HG03460 (cell line): Measurements from ENCODE around the gene ATG9A.
"Not testable (repeated sequence)": the region's sequence is repeated elsewhere in the genome, so short reads cannot be mapped to it uniquely, and the experiment has no call there.

Experiments used
- ATAC-seq: cut with Tn5 transposase; IDR thresholded peaks from one replicate; pipeline ENCODE4 v1.9.1; 2021; ENCODE audit not compliant: unreplicated experiment

The ATG9A gene

GRCh38 chr2:219206328-219207133 lies 22.9 kb downstream of the ATG9A start, which contains the start of gene ZFAND2B:
Gene ZFAND2B (plus strand): TSS chr2:219206782. CDS start chr2:219206988, 206 bp downstream.
- peak; percentile 97 for ATAC-seq

- ATAC-seq = no peak
These were observed 23.5 kb downstream of the ATG9A start for GRCh38 chr2:219205981-219206327.

DNA sequence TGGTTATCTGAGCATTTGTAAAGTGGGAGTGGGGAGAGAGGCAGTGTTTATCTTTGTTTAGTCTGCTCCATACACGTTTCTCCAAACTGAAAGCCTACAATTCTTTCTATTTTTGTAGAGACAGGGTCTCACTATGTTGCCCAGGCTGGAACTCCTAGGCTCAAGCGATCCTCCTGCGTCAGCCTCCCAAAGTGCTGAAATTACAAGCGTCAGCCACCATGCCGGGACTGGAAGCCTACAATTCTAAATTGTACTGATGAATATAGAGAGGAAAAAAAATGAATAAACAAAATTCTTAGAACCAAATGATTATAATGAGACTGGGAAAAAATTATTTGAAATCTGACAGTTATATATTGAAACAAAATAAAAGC lies 24.3 kb downstream of the ATG9A start:
- ATAC-seq = no peak

DNA sequence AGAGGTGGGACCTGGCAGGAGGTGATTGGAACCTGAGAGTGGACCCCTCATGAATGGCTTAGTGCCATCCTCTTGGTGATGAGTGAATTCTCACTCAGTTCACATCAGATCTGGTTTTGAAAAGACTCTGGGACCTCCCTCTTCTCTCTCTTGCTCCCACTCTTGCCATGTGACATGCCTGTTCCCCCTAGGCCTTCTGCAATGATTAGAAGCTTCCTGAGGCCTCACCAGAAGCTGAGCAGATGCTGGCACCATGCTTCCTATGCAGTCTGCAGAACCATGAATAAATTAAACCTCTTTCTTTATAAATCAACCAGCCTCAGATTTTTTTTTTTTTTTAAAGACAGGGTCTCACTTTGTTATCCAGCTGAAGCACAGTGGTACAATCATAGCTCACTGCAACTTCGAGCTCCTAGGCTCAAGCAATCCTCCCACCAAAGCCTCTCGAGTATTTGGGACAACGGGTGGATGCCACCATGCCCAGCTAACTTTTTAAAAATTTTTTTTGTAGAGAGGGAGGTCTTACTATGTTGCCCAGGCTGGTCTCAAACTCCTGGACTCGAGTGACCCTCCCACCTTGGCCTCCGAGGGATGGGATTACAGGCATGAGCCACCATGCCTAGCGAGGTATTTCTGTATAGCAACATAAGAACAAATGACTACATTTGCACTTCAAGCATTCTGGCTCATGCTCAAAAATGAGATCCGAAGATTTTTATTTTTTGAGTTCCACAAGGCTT lies 24.8 kb downstream of the ATG9A start:
- no peak for ATAC-seq

- not testable (repeated sequence) for ATAC-seq
These were observed 28.1 kb downstream of the ATG9A start for GRCh38 chr2:219201331-219201730.

GRCh38 chr2:219200502-219201326 lies 28.7 kb downstream of the ATG9A start:
- not testable (repeated sequence) for ATAC-seq

DNA sequence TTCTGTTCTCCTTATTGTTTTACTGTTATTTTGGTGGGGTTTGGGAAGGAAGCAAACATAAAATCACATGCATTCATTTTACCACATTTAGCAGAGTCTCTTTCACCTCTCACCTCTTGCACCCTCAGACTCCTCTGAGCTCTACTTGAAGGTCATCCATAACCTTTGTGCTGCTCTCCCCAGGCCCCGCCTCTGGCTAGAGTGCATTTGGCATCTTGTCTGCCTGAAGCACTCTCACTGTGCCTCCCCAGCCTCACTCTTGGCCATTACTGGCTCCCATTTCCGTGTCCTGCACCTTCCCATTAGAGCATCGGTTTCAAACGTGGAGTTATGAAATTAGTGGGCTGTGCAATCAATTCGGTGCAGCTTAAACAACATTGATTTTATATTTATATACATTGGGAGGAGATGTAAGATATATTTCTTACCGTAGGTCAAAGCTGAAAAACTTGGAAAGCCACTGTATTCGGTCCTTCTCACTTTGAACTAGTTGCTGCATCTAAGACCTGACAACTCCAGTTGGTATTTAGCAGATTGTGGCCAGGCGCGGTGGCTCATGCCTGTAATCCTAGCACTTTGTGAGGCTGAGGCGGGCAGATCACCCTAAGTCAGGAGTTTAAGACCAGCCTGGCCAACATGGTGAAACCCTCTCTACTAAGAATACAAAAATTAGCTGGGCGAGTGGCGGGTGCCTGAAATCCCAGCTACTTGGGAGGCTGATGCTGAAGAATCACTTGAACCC lies 29.8 kb downstream of the ATG9A start:
- ATAC-seq = no peak

GRCh38 chr2:219198974-219199373 lies 30.5 kb downstream of the ATG9A start:
- no peak for ATAC-seq

- no peak for ATAC-seq
These were observed 32.0 kb downstream of the ATG9A start for GRCh38 chr2:219197388-219197787.

- ATAC-seq = no peak
These were observed 42.5 kb downstream of the ATG9A start for GRCh38 chr2:219186754-219187456.

DNA sequence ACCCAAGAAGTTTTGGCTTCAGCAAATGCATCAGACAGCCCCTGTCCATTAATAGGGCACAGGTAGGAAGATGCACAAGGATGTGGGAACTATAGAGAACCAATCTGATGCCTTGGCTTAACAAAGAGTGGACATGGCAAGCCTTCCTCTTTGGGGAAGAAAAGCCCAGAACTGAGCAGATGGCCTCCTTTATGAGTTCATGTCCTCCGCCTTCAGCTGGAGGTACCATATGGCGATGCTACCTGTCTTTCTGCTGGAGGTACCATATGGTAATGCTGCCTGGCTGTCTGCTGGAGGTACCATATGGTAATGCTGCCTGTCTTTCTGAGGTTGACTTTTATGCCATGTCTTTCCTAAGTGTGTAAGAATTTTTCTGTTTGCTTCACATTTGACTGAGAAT lies 45.3 kb downstream of the ATG9A start:
- ATAC-seq = no peak

DNA sequence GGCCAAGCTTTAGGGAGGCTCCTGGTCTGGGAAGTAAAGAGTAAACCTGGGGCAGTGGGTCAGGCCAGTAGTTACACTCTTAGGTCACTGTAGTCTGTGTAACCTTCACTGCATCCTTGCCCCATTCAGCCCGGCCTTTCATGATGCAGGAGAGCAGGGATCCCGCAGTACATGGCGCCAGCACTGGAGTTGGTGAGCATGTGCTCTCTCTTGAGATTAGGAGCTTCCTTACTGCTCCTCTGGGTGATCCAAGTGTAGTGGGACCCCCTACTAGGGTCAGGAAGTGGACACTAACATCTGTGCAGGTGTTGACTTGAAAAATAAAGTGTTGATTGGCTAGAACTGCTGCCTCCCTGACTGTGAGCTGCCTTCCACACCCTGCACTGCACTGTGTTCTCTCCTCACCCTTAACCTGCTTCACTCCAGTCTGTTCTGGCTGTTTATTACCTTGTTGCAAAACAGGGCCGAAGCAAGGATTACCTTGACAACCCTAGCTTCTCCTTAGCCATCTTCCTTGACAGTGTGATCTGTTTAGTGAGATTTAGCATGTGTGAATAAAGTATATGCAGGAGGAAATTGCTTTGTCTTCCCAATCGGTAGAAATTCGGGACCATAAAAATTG lies 46.2 kb downstream of the ATG9A start:
- ATAC-seq = no peak

DNA sequence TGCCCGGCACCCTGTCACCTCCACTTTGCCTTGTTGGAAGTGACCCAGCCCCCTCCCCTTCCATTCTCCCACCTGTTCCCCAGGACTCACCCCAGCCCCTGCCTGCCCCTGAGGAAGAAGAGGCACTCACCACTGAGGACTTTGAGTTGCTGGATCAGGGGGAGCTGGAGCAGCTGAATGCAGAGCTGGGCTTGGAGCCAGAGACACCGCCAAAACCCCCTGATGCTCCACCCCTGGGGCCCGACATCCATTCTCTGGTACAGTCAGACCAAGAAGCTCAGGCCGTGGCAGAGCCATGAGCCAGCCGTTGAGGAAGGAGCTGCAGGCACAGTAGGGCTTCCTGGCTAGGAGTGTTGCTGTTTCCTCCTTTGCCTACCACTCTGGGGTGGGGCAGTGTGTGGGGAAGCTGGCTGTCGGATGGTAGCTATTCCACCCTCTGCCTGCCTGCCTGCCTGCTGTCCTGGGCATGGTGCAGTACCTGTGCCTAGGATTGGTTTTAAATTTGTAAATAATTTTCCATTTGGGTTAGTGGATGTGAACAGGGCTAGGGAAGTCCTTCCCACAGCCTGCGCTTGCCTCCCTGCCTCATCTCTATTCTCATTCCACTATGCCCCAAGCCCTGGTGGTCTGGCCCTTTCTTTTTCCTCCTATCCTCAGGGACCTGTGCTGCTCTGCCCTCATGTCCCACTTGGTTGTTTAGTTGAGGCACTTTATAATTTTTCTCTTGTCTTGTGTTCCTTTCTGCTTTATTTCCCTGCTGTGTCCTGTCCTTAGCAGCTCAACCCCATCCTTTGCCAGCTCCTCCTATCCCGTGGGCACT lies 46.9 kb downstream of the ATG9A start:
- no peak for ATAC-seq

- ATAC-seq = no peak
These were observed 47.9 kb downstream of the ATG9A start for GRCh38 chr2:219181531-219181930.

DNA sequence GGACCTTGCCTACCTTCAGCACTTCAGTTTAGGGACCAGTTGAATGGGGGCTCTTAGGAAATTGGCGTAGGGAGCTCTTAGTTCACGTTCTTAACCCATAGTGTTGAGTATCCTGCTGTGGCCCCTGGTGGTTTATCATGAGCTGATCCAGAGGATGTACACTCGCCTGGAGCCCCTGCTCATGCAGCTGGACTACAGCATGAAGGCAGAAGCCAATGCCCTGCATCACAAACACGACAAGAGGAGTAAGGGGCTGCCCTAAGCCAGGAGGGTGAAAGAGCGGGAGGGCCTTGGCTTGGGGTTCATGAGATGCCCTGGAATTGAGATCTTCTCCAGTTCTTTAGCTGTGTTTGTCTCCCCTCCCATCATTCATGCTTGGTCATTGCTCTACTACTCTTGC lies 48.5 kb downstream of the ATG9A start:
- no peak for ATAC-seq

- ATAC-seq = no peak
These were observed 49.6 kb downstream of the ATG9A start for GRCh38 chr2:219179601-219180465.

GRCh38 chr2:219178377-219179175 lies 50.9 kb downstream of the ATG9A start:
- peak; percentile 8 for ATAC-seq
